ENCODE data around the gene CASP2.

- TF ChIP-seq EZH2 (IDR thresholded peaks at IDR 0.05; ENCODE audit: borderline replicate concordance, low read length) (no peak), CTCF (IDR thresholded peaks at IDR 0.05; ENCODE audit: low read length) (no peak)
Measured at GRCh38 chr7:143351574-143351973, 63.4 kb downstream of the CASP2 start.
